ENCODE measurements around the gene TBC1D13. TPM values are rescaled to one million over a fixed set of nuclear protein-coding genes. Genes with fewer than 3 reads are reported as not detected.

The TBC1D13 gene
- total and polyA plus RNA-seq, 2 of the 4 experiments (the other 2 are of a cell fraction) = 9.1 to 26.4 TPM

DNA sequence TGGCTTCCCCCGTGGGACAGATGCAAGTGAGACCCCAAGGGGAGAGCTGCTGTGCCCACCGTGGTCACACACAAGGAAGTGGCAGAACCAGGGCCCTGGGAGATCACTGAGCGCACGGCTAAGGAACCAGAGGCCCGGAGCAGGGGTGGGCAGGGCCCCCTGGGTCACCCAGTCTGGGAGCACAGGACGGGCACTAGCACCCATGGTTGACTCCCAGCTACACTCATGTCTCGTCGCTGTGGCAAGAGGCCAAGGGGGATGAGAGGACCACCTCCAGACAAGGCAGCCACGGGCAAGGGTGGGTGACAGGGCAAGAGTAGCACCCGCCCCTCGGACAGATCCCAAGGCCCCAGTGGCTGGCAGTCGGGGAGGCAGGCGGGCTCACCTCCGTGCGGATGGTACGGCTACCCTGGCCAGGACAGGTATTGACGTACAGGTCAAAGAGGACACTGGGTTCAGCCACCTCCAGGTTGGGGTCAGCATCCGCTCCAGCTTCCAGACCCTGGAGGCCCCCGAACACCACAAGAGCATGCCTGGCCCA, 36.4 kb downstream of the TBC1D13 start:
- no peak overlapping the region for H2BK20ac ChIP-seq (ENCODE audit: low read depth, low read length)
- peak overlapping the region; percentile 16 for H2AK9ac ChIP-seq (replicated peaks; ENCODE audit: low read depth, low read length, poor library complexity)
- ATAC-seq (ENCODE audit: low read depth) = no peak
- H3K4me3 ChIP-seq (ENCODE audit: insufficient read depth, low read depth, low read length) = no peak overlapping the region
- no peak overlapping the region for H4K5ac ChIP-seq (ENCODE audit: low read depth, low read length)
- H3K56ac ChIP-seq (ENCODE audit: extremely low read depth, insufficient read depth, low read length) = no peak overlapping the region
- H3K27me3 ChIP-seq (ENCODE audit: control insufficient read depth, insufficient read depth, low read length) = no peaks in the 10 kb centered on the region
- H2BK5ac ChIP-seq (ENCODE audit: low read depth, low read length, poor library complexity, severe bottlenecking) = no peak overlapping the region
- peaks cover 4% of the 10 kb centered on the region; the same call in 1 of the 2 replicates for H3K4me1 ChIP-seq (ENCODE audit: control insufficient read depth, insufficient read depth, low read length)
- no peak for DNase-seq
- H3K27ac ChIP-seq (ENCODE audit: insufficient read depth, low read length) = no peak overlapping the region
- H2AK5ac ChIP-seq (ENCODE audit: low read depth, low read length) = no peak overlapping the region
- no peak overlapping the region for H4K91ac ChIP-seq (ENCODE audit: insufficient read depth, low read depth, low read length)
- in situ Hi-C loops (cut with MboI; ENCODE audit: low sequenced_read_pairs) (no loop called here), dilution Hi-C loops (cut with HindIII; ENCODE audit: low sequenced_read_pairs, unreplicated experiment) (no loop called here), intact Hi-C loops (cut with micrococcal nuclease) (no loop called here)
- no peak overlapping the region for H3K14ac ChIP-seq (replicated peaks; ENCODE audit: low read depth, low read length)
- 91% methylated on average over 14 of the region's 19 CpGs; no CpG with 5 or more reads in 1 of the 2 experiments for WGBS, 2 experiments (ENCODE audit: extremely low coverage in 2 of 2, insufficient read length in 1 of 2)
- no peak overlapping the region for H3K4ac ChIP-seq (ENCODE audit: low read depth, low read length)
- H4K8ac ChIP-seq (ENCODE audit: low read depth in 2 of 2, low read length in 2 of 2) = no peak overlapping the region
- peaks cover 16 to 29% of the 10 kb centered on the region in 2 experiments for H3K79me1 ChIP-seq (ENCODE audit: low read depth in 1 of 2, low read length in 2 of 2)
- no TSS peak for BruUV-seq (replicated peaks)
- peaks cover 47% of the 10 kb centered on the region for H3K36me3 ChIP-seq (ENCODE audit: control insufficient read depth, insufficient read depth, low read length)
- TF ChIP-seq BHLHE40 (IDR thresholded peaks at IDR 0.05; ENCODE audit: low read depth, low read length) = no peak
- TF ChIP-seq, protein P1, sequence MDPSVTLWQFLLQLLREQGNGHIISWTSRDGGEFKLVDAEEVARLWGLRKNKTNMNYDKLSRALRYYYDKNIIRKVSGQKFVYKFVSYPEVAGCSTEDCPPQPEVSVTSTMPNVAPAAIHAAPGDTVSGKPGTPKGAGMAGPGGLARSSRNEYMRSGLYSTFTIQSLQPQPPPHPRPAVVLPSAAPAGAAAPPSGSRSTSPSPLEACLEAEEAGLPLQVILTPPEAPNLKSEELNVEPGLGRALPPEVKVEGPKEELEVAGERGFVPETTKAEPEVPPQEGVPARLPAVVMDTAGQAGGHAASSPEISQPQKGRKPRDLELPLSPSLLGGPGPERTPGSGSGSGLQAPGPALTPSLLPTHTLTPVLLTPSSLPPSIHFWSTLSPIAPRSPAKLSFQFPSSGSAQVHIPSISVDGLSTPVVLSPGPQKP (IDR thresholded peaks at IDR 0.05; ENCODE audit: borderline replicate concordance, low read depth, low read length) = no peak
- TF ChIP-seq, protein P2, sequence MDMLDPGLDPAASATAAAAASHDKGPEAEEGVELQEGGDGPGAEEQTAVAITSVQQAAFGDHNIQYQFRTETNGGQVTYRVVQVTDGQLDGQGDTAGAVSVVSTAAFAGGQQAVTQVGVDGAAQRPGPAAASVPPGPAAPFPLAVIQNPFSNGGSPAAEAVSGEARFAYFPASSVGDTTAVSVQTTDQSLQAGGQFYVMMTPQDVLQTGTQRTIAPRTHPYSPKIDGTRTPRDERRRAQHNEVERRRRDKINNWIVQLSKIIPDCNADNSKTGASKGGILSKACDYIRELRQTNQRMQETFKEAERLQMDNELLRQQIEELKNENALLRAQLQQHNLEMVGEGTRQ (IDR thresholded peaks at IDR 0.05; ENCODE audit: low read depth, low read length) = no peak
- no peak for TF ChIP-seq RAD21 (IDR thresholded peaks at IDR 0.05; ENCODE audit: low read length)
- TF ChIP-seq SMC3 (IDR thresholded peaks at IDR 0.05; ENCODE audit: low read depth, low read length) = no peak
- TF ChIP-seq RFX5 (IDR thresholded peaks at IDR 0.05; ENCODE audit: low read depth, low read length) = no peak
- TF ChIP-seq RCOR1 (IDR thresholded peaks at IDR 0.05; ENCODE audit: insufficient replicate concordance, low read length) = no peak
- no peak for TF ChIP-seq NFE2L2 (IDR thresholded peaks at IDR 0.05; ENCODE audit: low read depth, low read length)
- no peak for TF ChIP-seq MAZ (IDR thresholded peaks at IDR 0.05; ENCODE audit: borderline replicate concordance, low read depth, low read length)
- no peak for TF ChIP-seq POLR2A (IDR thresholded peaks at IDR 0.05; ENCODE audit: low read depth, low read length)
- no peak for TF ChIP-seq CHD1 (IDR thresholded peaks at IDR 0.05; ENCODE audit: low read depth, low read length)
- TF ChIP-seq MAFK (IDR thresholded peaks at IDR 0.05; ENCODE audit: low read depth, low read length) = no peak
- TF ChIP-seq MXI1 (IDR thresholded peaks at IDR 0.05; ENCODE audit: borderline replicate concordance, low read depth, low read length) = no peak
- TF ChIP-seq FOS (IDR thresholded peaks at IDR 0.05; ENCODE audit: low read depth, low read length) = no peak
- TF ChIP-seq CEBPB (IDR thresholded peaks at IDR 0.05; ENCODE audit: low read depth, low read length) = no peak
- no peak overlapping the region for H2AFZ ChIP-seq (replicated peaks; ENCODE audit: low read length, poor library complexity)
- H3K18ac ChIP-seq (ENCODE audit: low read depth, low read length) = no peak overlapping the region
- H3K9me1 ChIP-seq (ENCODE audit: insufficient read depth, low read length) = peaks cover 9% of the 10 kb centered on the region; the same call in 1 of the 2 replicates
- ChIA-PET POLR2A (ENCODE audit: unreplicated experiment) (no interaction called here), CTCF (no interaction called here)
- no peak overlapping the region for H3K9ac ChIP-seq (ENCODE audit: low read depth, low read length)
- H2BK120ac ChIP-seq (ENCODE audit: low read depth, low read length) = no peak overlapping the region
- no peak overlapping the region for H3K4me2 ChIP-seq (ENCODE audit: low read depth, low read length)
- no peak overlapping the region for H2BK15ac ChIP-seq (ENCODE audit: low read depth, low read length)
- H3K23ac ChIP-seq (ENCODE audit: low read depth, low read length) = no peak overlapping the region
- H4K20me1 ChIP-seq (ENCODE audit: insufficient read depth, low read length) = peaks cover 14% of the 10 kb centered on the region
- H3K9me3 ChIP-seq (ENCODE audit: control insufficient read depth, insufficient read depth, low read length) = no peaks in the 10 kb centered on the region

All from IMR-90 (cell line).